HEK293 (cell line): ENCODE data around the gene FHIT.

Experiments
- CTCF ChIA-PET: fragments of 350-600 bp; formaldehyde crosslinking; extraction: SDS; loops from one replicate; lab custom pipeline; 2021; ENCODE audit warnings: antibody characterized with exemption; lab: Yijun Ruan, JAX
- POLR2A ChIA-PET: fragments of 300-600 bp; formaldehyde crosslinking; extraction: SDS; loops from one replicate; lab custom pipeline; 2020; ENCODE audit warnings: antibody characterized with exemption, inconsistent platforms; lab: Yijun Ruan, JAX
- H3K27ac ChIP-seq: fragments of 200-500 bp; sonication (Bioruptor generic); 2 replicates; pipeline ENCODE4 v1.5.1; 2014; ENCODE audit warnings: low read depth, low read length, control low read depth, inconsistent platforms; ENCODE audit errors: extremely low read depth
- H3K36me3 ChIP-seq, 2 experiments: fragments of 200-500 bp in 1 of 2; sonication (Bioruptor generic) in 1 of 2; 1 replicate in 1 of 2; 2 replicates in 1 of 2; pipeline ENCODE4 v1.5.1; 2014 to 2017; ENCODE audit warnings: inconsistent platforms in 2 of 2, low read length in 2 of 2; ENCODE audit not compliant: control insufficient read depth in 2 of 2, insufficient read depth in 1 of 2
- H3K4me1 ChIP-seq: fragments of 200-500 bp; sonication (Bioruptor generic); 2 replicates; pipeline ENCODE4 v1.5.1; 2014; ENCODE audit warnings: mild to moderate bottlenecking, low read length, inconsistent platforms; ENCODE audit not compliant: control insufficient read depth, insufficient read depth
- H3K4me3 ChIP-seq: 2 replicates; pipeline ENCODE4 v1.5.1; 2011; ENCODE audit warnings: low read depth, mild to moderate bottlenecking, control low read depth, low read length, moderate library complexity
- H3K9me3 ChIP-seq: fragments of 200-500 bp; sonication (Bioruptor generic); 2 replicates; pipeline ENCODE4 v1.5.1; 2014; ENCODE audit warnings: low read depth, low read length, inconsistent platforms; ENCODE audit not compliant: control insufficient read depth, insufficient read depth
- GLIS2 ChIP-seq: fragments of 450-650 bp; formaldehyde crosslinking; IDR thresholded peaks from 2 replicates; pipeline ENCODE4 v1.5.1; 2016; ENCODE audit warnings: missing biosample characterization, missing genetic modification characterization
- HIC1 ChIP-seq: fragments of 450-650 bp; formaldehyde crosslinking; IDR thresholded peaks from 2 replicates; pipeline ENCODE4 v1.5.1; 2016; ENCODE audit warnings: missing biosample characterization, missing genetic modification characterization
- MZF1 ChIP-seq: fragments of 450-650 bp; formaldehyde crosslinking; IDR thresholded peaks from 2 replicates; pipeline ENCODE4 v1.5.1; 2017; ENCODE audit warnings: missing biosample characterization, missing genetic modification characterization, borderline replicate concordance
- PRDM10 ChIP-seq: fragments of 450-650 bp; formaldehyde crosslinking; IDR thresholded peaks from 2 replicates; pipeline ENCODE4 v1.5.1; 2016; ENCODE audit warnings: missing biosample characterization, missing genetic modification characterization
- ZFHX2 ChIP-seq: fragments of 450-650 bp; formaldehyde crosslinking; conservative IDR thresholded peaks from 2 replicates; pipeline ENCODE4 v1.5.1; 2016; ENCODE audit warnings: missing biosample characterization, missing genetic modification characterization
- ZFP41 ChIP-seq: fragments of 450-650 bp; formaldehyde crosslinking; IDR thresholded peaks from 2 replicates; pipeline ENCODE4 v1.5.1; 2016; ENCODE audit warnings: missing biosample characterization, missing genetic modification characterization, borderline replicate concordance
- ZIC2 ChIP-seq: fragments of 450-650 bp; formaldehyde crosslinking; IDR thresholded peaks from 2 replicates; pipeline ENCODE4 v1.5.1; 2016; ENCODE audit warnings: missing biosample characterization, missing genetic modification characterization
- ZNF114 ChIP-seq: fragments of 450-650 bp; formaldehyde crosslinking; IDR thresholded peaks from 2 replicates; pipeline ENCODE4 v1.5.0; 2017; ENCODE audit warnings: missing biosample characterization, missing genetic modification characterization
- ZNF157 ChIP-seq: fragments of 450-650 bp; formaldehyde crosslinking; IDR thresholded peaks from 2 replicates; pipeline ENCODE4 v1.5.1; 2016; ENCODE audit warnings: missing biosample characterization, missing genetic modification characterization
- ZNF174 ChIP-seq: fragments of 450-650 bp; formaldehyde crosslinking; IDR thresholded peaks from 2 replicates; pipeline ENCODE4 v1.5.0; 2017; ENCODE audit warnings: missing biosample characterization, mild to moderate bottlenecking, missing genetic modification characterization
- ZNF175 ChIP-seq: fragments of 450-650 bp; formaldehyde crosslinking; IDR thresholded peaks from 2 replicates; pipeline ENCODE4 v1.5.1; 2016; ENCODE audit warnings: missing biosample characterization, missing genetic modification characterization
- ZNF2 ChIP-seq: fragments of 450-650 bp; formaldehyde crosslinking; IDR thresholded peaks from 2 replicates; pipeline ENCODE4 v1.5.1; 2016; ENCODE audit warnings: missing biosample characterization, missing genetic modification characterization
- ZNF223 ChIP-seq: fragments of 450-650 bp; formaldehyde crosslinking; IDR thresholded peaks from 2 replicates; pipeline ENCODE4 v1.5.1; 2016; ENCODE audit warnings: missing biosample characterization, missing genetic modification characterization
- ZNF324 ChIP-seq: fragments of 450-650 bp; formaldehyde crosslinking; IDR thresholded peaks from 2 replicates; pipeline ENCODE4 v1.5.1; 2016; ENCODE audit warnings: missing biosample characterization, missing genetic modification characterization
- ZNF335 ChIP-seq: fragments of 450-650 bp; formaldehyde crosslinking; conservative IDR thresholded peaks from 2 replicates; pipeline ENCODE4 v1.5.1; 2016; ENCODE audit warnings: missing biosample characterization, missing genetic modification characterization
- ZNF426 ChIP-seq: fragments of 450-650 bp; formaldehyde crosslinking; IDR thresholded peaks from 2 replicates; pipeline ENCODE4 v1.5.1; 2017; ENCODE audit warnings: missing biosample characterization, missing genetic modification characterization, mild to moderate bottlenecking, inconsistent platforms, moderate library complexity
- ZNF629 ChIP-seq: fragments of 450-650 bp; formaldehyde crosslinking; IDR thresholded peaks from 2 replicates; pipeline ENCODE4 v1.5.1; 2017; ENCODE audit warnings: missing biosample characterization, missing genetic modification characterization
- ZNF747 ChIP-seq: fragments of 450-650 bp; formaldehyde crosslinking; IDR thresholded peaks from 2 replicates; pipeline ENCODE4 v1.5.1; 2016; ENCODE audit warnings: missing biosample characterization, missing genetic modification characterization
- ZNF791 ChIP-seq: fragments of 450-650 bp; formaldehyde crosslinking; IDR thresholded peaks from 2 replicates; pipeline ENCODE4 v1.5.1; 2016; ENCODE audit warnings: missing biosample characterization, missing genetic modification characterization
- ZNF792 ChIP-seq: fragments of 450-650 bp; formaldehyde crosslinking; IDR thresholded peaks from 2 replicates; pipeline ENCODE4 v1.5.1; 2016; ENCODE audit warnings: missing biosample characterization, missing genetic modification characterization
- TF ChIP-seq, protein P1 (sequence below): fragments of 450-650 bp; formaldehyde crosslinking; IDR thresholded peaks from 2 replicates; pipeline ENCODE4 v1.5.1; 2017; ENCODE audit warnings: missing biosample characterization, missing genetic modification characterization
- TF ChIP-seq, protein P2 (sequence below): fragments of 450-650 bp; formaldehyde crosslinking; IDR thresholded peaks from 2 replicates; pipeline ENCODE4 v1.5.1; 2016; ENCODE audit warnings: missing biosample characterization, missing genetic modification characterization, low read depth

Gene FHIT

DNA sequence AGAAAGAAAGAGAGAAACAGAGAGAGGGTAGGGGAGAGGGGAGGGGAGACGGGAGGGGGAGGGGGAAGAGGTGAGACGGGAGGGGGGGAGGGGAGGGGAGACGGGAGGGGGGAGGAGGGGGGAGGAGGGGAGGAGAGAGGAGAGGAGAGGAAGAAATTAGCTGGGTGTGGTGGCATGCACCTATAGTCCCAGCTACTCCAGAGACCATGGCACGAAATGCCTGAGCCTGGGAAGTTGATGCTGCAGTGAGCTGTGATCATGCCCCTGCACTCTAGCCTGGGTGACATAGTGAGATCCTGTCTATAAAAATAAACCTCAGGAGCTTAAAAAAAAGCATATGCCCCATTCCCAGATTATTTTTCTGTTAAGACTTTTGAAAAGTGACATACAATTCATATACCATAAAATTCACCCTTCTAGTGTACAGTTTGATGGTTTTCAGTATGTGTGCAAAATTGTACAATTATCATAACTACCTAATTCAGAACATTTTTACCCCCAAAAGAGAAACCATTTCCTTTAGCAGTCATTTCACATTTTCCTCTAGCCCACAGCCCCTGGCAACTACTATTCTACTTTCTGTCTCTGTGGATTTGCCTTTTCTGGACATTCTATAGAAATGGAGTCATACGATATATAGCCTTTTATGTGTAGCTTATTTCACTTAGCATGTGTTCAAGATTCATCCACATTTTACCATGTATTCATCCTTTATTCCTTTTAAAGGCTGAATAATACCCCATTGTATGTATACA lies 699.6 kb downstream of the FHIT start:
- H3K27ac ChIP-seq: no peak overlapping the region
- ChIA-PET POLR2A (no interaction called here), CTCF (no interaction called here)
- H3K4me1 ChIP-seq: no peaks in the 10 kb centered on the region
- no peaks in the 10 kb centered on the region for H3K9me3 ChIP-seq
- H3K36me3 ChIP-seq: no peaks in the 10 kb centered on the region
- H3K4me3 ChIP-seq: no peak overlapping the region
- TF ChIP-seq ZNF747 (tag by site-specific recombination): no peak

DNA sequence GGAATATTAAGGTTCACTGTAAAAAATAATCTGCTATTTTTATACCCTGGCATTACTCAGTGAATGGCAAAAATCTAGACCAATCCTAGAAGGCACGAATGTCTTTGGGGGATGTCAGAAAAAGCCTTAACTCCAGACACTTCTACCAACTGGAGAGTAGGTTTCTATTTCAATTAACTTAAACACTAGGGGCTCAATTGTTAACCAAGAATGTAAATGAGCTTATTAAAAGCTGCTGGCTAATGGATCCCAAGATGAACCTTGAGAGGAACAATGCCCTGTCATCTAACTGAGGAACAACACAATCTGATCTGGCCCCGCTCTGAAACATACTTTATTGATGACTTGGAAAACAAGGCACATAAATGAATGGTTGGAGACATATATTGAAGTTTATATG lies 701.4 kb downstream of the FHIT start:
- POLR2A ChIA-PET: no interaction called here
- CTCF ChIA-PET: no interaction called here
- H3K9me3 ChIP-seq: no peaks in the 10 kb centered on the region

DNA sequence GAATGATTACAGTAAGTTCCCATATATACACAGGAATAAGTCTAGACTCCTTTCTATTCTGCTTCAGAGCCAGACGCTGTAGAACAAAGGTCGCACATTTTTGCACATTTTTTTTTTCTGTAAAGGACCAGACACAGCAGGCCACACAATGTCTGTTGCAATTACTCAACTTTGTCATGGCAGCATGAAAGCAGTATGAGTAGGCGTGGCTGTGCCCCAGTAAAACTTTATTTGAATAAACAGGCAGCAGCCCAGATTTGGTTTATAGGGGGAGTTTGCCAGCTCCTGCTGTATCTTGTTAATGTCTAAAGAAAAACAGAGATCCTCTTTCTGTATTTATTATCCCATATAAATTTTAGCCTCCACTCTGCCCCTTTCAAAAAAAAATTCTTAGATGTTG lies 708.3 kb downstream of the FHIT start:
- H3K4me3 ChIP-seq: no peak overlapping the region
- POLR2A ChIA-PET: no interaction called here
- no peaks in the 10 kb centered on the region for H3K9me3 ChIP-seq
- no peak overlapping the region for H3K27ac ChIP-seq
- TF ChIP-seq HIC1 (tag by site-specific recombination): no peak
- TF ChIP-seq ZNF335 (tag by site-specific recombination): 0 out of 2 replicates have a peak, but pooled peaks have one; percentile 33
- 0 out of 2 replicates have a peak, but pooled peaks have one; percentile 22 for TF ChIP-seq MZF1
- TF ChIP-seq, protein P1, sequence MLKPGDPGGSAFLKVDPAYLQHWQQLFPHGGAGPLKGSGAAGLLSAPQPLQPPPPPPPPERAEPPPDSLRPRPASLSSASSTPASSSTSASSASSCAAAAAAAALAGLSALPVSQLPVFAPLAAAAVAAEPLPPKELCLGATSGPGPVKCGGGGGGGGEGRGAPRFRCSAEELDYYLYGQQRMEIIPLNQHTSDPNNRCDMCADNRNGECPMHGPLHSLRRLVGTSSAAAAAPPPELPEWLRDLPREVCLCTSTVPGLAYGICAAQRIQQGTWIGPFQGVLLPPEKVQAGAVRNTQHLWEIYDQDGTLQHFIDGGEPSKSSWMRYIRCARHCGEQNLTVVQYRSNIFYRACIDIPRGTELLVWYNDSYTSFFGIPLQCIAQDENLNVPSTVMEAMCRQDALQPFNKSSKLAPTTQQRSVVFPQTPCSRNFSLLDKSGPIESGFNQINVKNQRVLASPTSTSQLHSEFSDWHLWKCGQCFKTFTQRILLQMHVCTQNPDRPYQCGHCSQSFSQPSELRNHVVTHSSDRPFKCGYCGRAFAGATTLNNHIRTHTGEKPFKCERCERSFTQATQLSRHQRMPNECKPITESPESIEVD (tag by site-specific recombination): peak; percentile 28; the same call in 1 of the 2 replicates
- no peak for TF ChIP-seq ZNF324 (tag by site-specific recombination)
- 0 out of 2 replicates have a peak, but pooled peaks have one; percentile 8 for TF ChIP-seq ZIC2 (tag by site-specific recombination)
- no peak for TF ChIP-seq ZNF157 (tag by site-specific recombination)
- TF ChIP-seq ZFHX2 (tag by site-specific recombination): peak; percentile 18; the same call in 1 of the 2 replicates
- no peaks in the 10 kb centered on the region for H3K36me3 ChIP-seq
- CTCF ChIA-PET: no interaction called here
- H3K4me1 ChIP-seq: no peaks in the 10 kb centered on the region

More for the DNA sequence above, 701.4 kb downstream of the FHIT start:
- Histone ChIP-seq H3K36me3 (no peaks in the 10 kb centered on the region), H3K4me3 (no peak overlapping the region)
- no peak for TF ChIP-seq GLIS2 (tag by site-specific recombination)
- TF ChIP-seq PRDM10 (tag by site-specific recombination): no peak
- no peak for TF ChIP-seq ZFP41 (tag by site-specific recombination)
- no peak for TF ChIP-seq ZNF629 (tag by site-specific recombination)
- TF ChIP-seq ZNF175 (tag by site-specific recombination): no peak
- TF ChIP-seq ZNF791: no peak
- no peak for TF ChIP-seq ZNF223
- no peak for TF ChIP-seq ZNF114 (tag by site-specific recombination)
- TF ChIP-seq, protein P2, sequence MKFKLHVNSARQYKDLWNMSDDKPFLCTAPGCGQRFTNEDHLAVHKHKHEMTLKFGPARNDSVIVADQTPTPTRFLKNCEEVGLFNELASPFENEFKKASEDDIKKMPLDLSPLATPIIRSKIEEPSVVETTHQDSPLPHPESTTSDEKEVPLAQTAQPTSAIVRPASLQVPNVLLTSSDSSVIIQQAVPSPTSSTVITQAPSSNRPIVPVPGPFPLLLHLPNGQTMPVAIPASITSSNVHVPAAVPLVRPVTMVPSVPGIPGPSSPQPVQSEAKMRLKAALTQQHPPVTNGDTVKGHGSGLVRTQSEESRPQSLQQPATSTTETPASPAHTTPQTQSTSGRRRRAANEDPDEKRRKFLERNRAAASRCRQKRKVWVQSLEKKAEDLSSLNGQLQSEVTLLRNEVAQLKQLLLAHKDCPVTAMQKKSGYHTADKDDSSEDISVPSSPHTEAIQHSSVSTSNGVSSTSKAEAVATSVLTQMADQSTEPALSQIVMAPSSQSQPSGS (tag by site-specific recombination): no peak
- no peak for TF ChIP-seq ZNF792
- TF ChIP-seq ZNF174 (tag by site-specific recombination): no peak
- TF ChIP-seq ZNF426 (tag by site-specific recombination): no peak
- no peak for TF ChIP-seq ZNF2 (tag by site-specific recombination)
- TF ChIP-seq, all 188 proteins: peak for 0
- no peak overlapping the region for H3K27ac ChIP-seq
- no peaks in the 10 kb centered on the region for H3K4me1 ChIP-seq
